AG09319 (cell line): Measurements from ENCODE around the gene NELL1.
A peak's percentile ranks its signal among the peaks of the same experiment; 100 is the strongest.

ENCODE experiments used
- DNase-seq: peaks from one replicate; pipeline ENCODE4 v3.0.0-alpha.2; 2010; ENCODE audit warnings: low read depth; ENCODE audit errors: extremely low read depth
- CTCF ChIP-seq: IDR thresholded peaks from 2 replicates; pipeline ENCODE4 v1.5.1; 2011; ENCODE audit warnings: low read depth, mild to moderate bottlenecking, inconsistent platforms, low read length, moderate library complexity

The NELL1 gene

GRCh38 chr11:20661850-20662249, 7.5 kb upstream of the NELL1 start:
- TF ChIP-seq CTCF = no peak
- no peak for DNase-seq

GRCh38 chr11:20668131-20668809, 1.1 kb upstream of the NELL1 start:
- TF ChIP-seq CTCF = no peak

GRCh38 chr11:20669820-20670684, 666 bp downstream of the NELL1 start:
- no peak for DNase-seq
- TF ChIP-seq CTCF = no peak

More at GRCh38 chr11:20668131-20668809, 1.1 kb upstream of the NELL1 start:
- DNase-seq = no peak

GRCh38 chr11:20670932-20671403, 1.6 kb downstream of the NELL1 start:
- no peak for TF ChIP-seq CTCF
- DNase-seq = no peak

- no peak for DNase-seq
- TF ChIP-seq CTCF = no peak; the same call in 1 of the 2 replicates
Observed at GRCh38 chr11:20671856-20672546, 2.6 kb downstream of the NELL1 start.

GRCh38 chr11:20672575-20672974, 3.2 kb downstream of the NELL1 start:
- peak; percentile 21 for TF ChIP-seq CTCF
- DNase-seq = no peak
